ENCODE results near the gene HHATL. TPM values are rescaled to one million over a fixed set of nuclear protein-coding genes. Genes with fewer than 3 reads are reported as not detected.

HHATL gene
- total RNA-seq, 1 donor from 2014 or later: not detected

DNA sequence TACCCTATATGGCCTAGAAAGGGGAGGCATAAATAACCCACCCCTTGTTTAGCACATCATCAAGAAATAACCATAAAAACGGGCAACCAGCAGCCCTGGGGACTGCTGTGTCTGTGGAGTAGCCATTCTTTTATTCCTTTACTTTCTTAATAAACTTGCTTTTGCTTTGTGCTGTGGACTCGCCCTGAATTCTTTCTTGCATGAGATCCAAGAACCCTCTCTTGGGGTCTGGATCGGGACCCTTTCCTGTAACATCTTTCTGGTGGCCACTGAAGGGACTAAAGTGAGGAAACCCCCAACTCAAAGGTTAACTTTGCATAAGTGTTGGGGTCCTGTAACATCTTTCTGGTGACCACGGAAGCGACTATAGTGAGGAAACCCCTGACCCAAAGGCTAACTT lies 15.7 kb upstream of the HHATL start:
- Histone ChIP-seq H3K9me3 (ENCODE audit: insufficient read depth, low read depth, low read length) (no peaks in the 10 kb centered on the region), H3K9ac (ENCODE audit: low read length) (no peak overlapping the region), H3K79me2 (ENCODE audit: insufficient read depth, low read length) (no peaks in the 10 kb centered on the region), H3K4me3 (ENCODE audit: insufficient read depth, low read depth, low read length) (no peak overlapping the region), H3K27ac (ENCODE audit: low read depth, low read length) (no peak overlapping the region), H2AFZ (ENCODE audit: low read depth, low read length) (no peak overlapping the region), H3K27me3 (ENCODE audit: insufficient read depth, low read length) (peaks cover 6% of the 10 kb centered on the region), H3K36me3 (ENCODE audit: insufficient read depth, low read length) (no peaks in the 10 kb centered on the region), H3K4me1 (ENCODE audit: insufficient read depth, low read length) (no peaks in the 10 kb centered on the region), H3K4me2 (ENCODE audit: low read length) (no peak overlapping the region), H4K20me1 (ENCODE audit: insufficient read depth, low read length) (no peaks in the 10 kb centered on the region)
- Mint-ChIP-seq H3K27ac (ENCODE audit: unreplicated experiment) (no peak overlapping the region), H3K27me3 (ENCODE audit: low read depth, unreplicated experiment) (peaks cover 9% of the 10 kb centered on the region), H3K36me3 (ENCODE audit: low read depth, unreplicated experiment) (no peaks in the 10 kb centered on the region), H3K4me1 (ENCODE audit: low read depth, unreplicated experiment) (peaks cover 4% of the 10 kb centered on the region), H3K4me3 (ENCODE audit: unreplicated experiment) (no peak overlapping the region), H3K9me3 (ENCODE audit: unreplicated experiment) (peaks cover 4% of the 10 kb centered on the region)
- no peak for DNase-seq (ENCODE audit: low read depth)
- no peak for FAIRE-seq
- no peak for TF ChIP-seq EZH2 (IDR thresholded peaks at IDR 0.05; ENCODE audit: insufficient read depth, low read length)
- TF ChIP-seq, protein P1, sequence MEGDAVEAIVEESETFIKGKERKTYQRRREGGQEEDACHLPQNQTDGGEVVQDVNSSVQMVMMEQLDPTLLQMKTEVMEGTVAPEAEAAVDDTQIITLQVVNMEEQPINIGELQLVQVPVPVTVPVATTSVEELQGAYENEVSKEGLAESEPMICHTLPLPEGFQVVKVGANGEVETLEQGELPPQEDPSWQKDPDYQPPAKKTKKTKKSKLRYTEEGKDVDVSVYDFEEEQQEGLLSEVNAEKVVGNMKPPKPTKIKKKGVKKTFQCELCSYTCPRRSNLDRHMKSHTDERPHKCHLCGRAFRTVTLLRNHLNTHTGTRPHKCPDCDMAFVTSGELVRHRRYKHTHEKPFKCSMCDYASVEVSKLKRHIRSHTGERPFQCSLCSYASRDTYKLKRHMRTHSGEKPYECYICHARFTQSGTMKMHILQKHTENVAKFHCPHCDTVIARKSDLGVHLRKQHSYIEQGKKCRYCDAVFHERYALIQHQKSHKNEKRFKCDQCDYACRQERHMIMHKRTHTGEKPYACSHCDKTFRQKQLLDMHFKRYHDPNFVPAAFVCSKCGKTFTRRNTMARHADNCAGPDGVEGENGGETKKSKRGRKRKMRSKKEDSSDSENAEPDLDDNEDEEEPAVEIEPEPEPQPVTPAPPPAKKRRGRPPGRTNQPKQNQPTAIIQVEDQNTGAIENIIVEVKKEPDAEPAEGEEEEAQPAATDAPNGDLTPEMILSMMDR (IDR thresholded peaks at IDR 0.05; ENCODE audit: insufficient read depth, low read depth, low read length): no peak

DNA sequence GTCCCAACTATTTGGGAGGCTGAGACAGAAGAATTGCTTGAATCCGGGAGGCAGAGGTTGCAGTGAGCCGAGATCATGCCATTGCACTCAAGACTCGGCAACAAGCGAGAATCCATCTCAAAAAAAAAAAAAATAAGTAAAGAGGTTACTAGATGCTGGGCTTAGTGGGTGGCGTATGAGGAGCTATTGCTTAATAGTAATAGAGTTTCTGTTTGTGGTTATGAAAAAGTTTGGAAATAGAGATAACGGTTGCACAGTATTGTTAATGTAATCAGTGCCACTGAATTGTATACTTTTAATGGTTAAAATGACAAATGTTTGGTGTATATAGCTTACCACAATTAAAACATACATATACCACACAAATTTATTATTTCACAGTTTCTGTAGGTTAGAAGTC lies 14.7 kb upstream of the HHATL start:
- Histone ChIP-seq H3K4me2 (ENCODE audit: low read length) (no peak overlapping the region), H4K20me1 (ENCODE audit: insufficient read depth, low read length) (no peaks in the 10 kb centered on the region), H3K4me1 (ENCODE audit: insufficient read depth, low read length) (no peaks in the 10 kb centered on the region), H3K36me3 (ENCODE audit: insufficient read depth, low read length) (no peaks in the 10 kb centered on the region), H3K4me3 (ENCODE audit: insufficient read depth, low read depth, low read length) (no peak overlapping the region), H3K9ac (ENCODE audit: low read length) (no peak overlapping the region), H3K9me3 (ENCODE audit: insufficient read depth, low read depth, low read length) (no peaks in the 10 kb centered on the region), H3K79me2 (ENCODE audit: insufficient read depth, low read length) (no peaks in the 10 kb centered on the region), H3K27me3 (ENCODE audit: insufficient read depth, low read length) (peaks cover 6% of the 10 kb centered on the region), H2AFZ (ENCODE audit: low read depth, low read length) (no peak overlapping the region), H3K27ac (ENCODE audit: low read depth, low read length) (no peak overlapping the region)
- Mint-ChIP-seq H3K9me3 (ENCODE audit: unreplicated experiment) (peaks cover 4% of the 10 kb centered on the region), H3K27ac (ENCODE audit: unreplicated experiment) (no peak overlapping the region), H3K27me3 (ENCODE audit: low read depth, unreplicated experiment) (peaks cover 13% of the 10 kb centered on the region), H3K36me3 (ENCODE audit: low read depth, unreplicated experiment) (no peaks in the 10 kb centered on the region), H3K4me1 (ENCODE audit: low read depth, unreplicated experiment) (no peaks in the 10 kb centered on the region), H3K4me3 (ENCODE audit: unreplicated experiment) (no peak overlapping the region)
- TF ChIP-seq, protein P1 (IDR thresholded peaks at IDR 0.05; ENCODE audit: insufficient read depth, low read depth, low read length): no peak
- TF ChIP-seq EZH2 (IDR thresholded peaks at IDR 0.05; ENCODE audit: insufficient read depth, low read length): no peak
- DNase-seq (ENCODE audit: low read depth): no peak
- FAIRE-seq: no peak

DNA sequence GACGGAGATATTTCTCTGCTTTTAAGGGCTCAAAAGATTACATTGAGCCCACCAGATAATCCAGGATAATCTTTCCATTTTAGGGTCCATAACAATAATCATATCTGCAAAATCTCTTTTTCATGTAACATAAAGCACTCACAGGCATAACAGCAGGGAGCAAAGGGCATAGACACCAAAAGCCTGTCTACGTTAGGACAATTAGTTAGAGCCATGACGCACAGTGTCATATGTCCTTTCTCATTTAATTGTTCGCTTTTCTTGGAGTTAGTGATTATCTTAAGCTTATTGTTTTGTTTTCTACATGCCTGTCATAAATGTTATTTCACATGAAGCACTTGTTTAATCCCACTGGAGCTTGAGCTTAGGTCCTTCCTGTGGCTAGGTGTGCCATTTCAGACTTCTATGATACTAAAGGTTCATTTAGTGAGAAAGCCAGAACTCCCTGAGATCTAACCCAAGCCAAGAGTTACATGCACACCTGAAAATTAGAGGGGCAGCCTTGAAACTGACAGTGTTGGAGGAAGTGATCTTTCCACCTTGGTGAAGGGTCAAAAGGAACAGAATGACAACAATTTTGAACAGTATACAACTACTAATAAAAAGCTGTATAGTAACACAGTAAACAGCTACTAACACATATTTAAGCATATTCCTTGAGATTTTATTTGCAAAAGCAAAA lies 11.7 kb upstream of the HHATL start:
- Histone ChIP-seq H3K9ac (ENCODE audit: low read length) (no peak overlapping the region), H2AFZ (ENCODE audit: low read depth, low read length) (no peak overlapping the region), H3K4me1 (ENCODE audit: insufficient read depth, low read length) (no peaks in the 10 kb centered on the region), H3K9me3 (ENCODE audit: insufficient read depth, low read depth, low read length) (no peaks in the 10 kb centered on the region), H3K27ac (ENCODE audit: low read depth, low read length) (no peak overlapping the region), H3K27me3 (ENCODE audit: insufficient read depth, low read length) (peaks cover 4% of the 10 kb centered on the region), H3K36me3 (ENCODE audit: insufficient read depth, low read length) (no peaks in the 10 kb centered on the region), H3K4me3 (ENCODE audit: insufficient read depth, low read depth, low read length) (no peak overlapping the region), H3K4me2 (ENCODE audit: low read length) (no peak overlapping the region), H3K79me2 (ENCODE audit: insufficient read depth, low read length) (no peaks in the 10 kb centered on the region), H4K20me1 (ENCODE audit: insufficient read depth, low read length) (no peaks in the 10 kb centered on the region)
- Mint-ChIP-seq H3K4me3 (ENCODE audit: unreplicated experiment) (no peak overlapping the region), H3K36me3 (ENCODE audit: low read depth, unreplicated experiment) (no peaks in the 10 kb centered on the region), H3K27me3 (ENCODE audit: low read depth, unreplicated experiment) (peaks cover 25% of the 10 kb centered on the region), H3K4me1 (ENCODE audit: low read depth, unreplicated experiment) (no peaks in the 10 kb centered on the region), H3K27ac (ENCODE audit: unreplicated experiment) (no peak overlapping the region), H3K9me3 (ENCODE audit: unreplicated experiment) (peaks cover 2% of the 10 kb centered on the region)
- DNase-seq (ENCODE audit: low read depth) (no peak), FAIRE-seq (no peak)
- TF ChIP-seq, protein P1 (IDR thresholded peaks at IDR 0.05; ENCODE audit: insufficient read depth, low read depth, low read length): no peak
- TF ChIP-seq EZH2 (IDR thresholded peaks at IDR 0.05; ENCODE audit: insufficient read depth, low read length): no peak
